ACC112 (cell line): ENCODE data around the gene INPP5A.
"Not testable (repeated sequence)": the region's sequence is repeated elsewhere in the genome, so short reads cannot be mapped to it uniquely, and the experiment has no call there.

Experiments used
- H2AFZ ChIP-seq: fragments of 200-600 bp; sonication (generic); one replicate; pipeline ENCODE4 v1.6.0; 2017; ENCODE audit warnings: antibody characterized with exemption, low read length; ENCODE audit not compliant: unreplicated experiment
- H3K27ac ChIP-seq: fragments of 200-600 bp; sonication (generic); 2 replicates; pipeline ENCODE4 v1.5.1; 2014; ENCODE audit warnings: low read depth, mild to moderate bottlenecking, antibody characterized with exemption, low read length, moderate library complexity
- H3K27me3 ChIP-seq: fragments of 200-600 bp; sonication (generic); 2 replicates; pipeline ENCODE4 v1.6.1; 2014; ENCODE audit warnings: mild to moderate bottlenecking, antibody characterized with exemption, low read length, moderate library complexity, mixed read lengths; ENCODE audit not compliant: insufficient read depth
- H3K36me3 ChIP-seq: fragments of 200-600 bp; sonication (generic); 2 replicates; pipeline ENCODE4 v1.6.1; 2016; ENCODE audit warnings: mild to moderate bottlenecking, antibody characterized with exemption, low read length, moderate library complexity, mixed read lengths; ENCODE audit not compliant: insufficient read depth
- H3K4me1 ChIP-seq: fragments of 200-600 bp; sonication (generic); one replicate; pipeline ENCODE4 v1.6.1; 2016; ENCODE audit warnings: low read length, mixed read lengths; ENCODE audit not compliant: insufficient read depth, unreplicated experiment, control insufficient read depth
- H3K4me3 ChIP-seq: fragments of 200-600 bp; sonication (generic); 2 replicates; pipeline ENCODE4 v1.5.1; 2014; ENCODE audit warnings: mild to moderate bottlenecking, low read depth, low read length
- H3K79me2 ChIP-seq: fragments of 200-600 bp; sonication (generic); one replicate; pipeline ENCODE4 v1.6.0; 2016; ENCODE audit warnings: low read length; ENCODE audit not compliant: control insufficient read depth, unreplicated experiment, insufficient read depth

The INPP5A gene

DNA sequence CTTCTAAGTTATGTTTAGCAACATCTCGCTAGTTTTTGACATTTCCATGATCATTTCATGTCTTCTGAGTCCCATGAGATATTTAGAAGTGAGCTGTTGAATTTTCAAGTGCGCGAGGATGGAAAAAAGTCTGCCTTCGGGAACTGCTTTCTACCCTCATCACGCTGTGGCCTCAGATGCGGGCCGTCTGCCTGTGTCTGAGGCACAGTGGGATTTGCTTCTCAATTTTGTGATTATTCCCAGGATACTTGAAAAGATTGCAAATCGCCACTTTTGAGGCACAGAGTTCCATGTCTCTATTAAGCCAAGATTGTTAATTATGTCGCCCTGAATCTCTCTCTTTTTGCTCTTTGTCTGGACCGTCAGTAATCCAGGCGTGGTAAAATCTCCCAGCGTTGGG lies 279.1 kb downstream of the INPP5A start:
- no peak overlapping the region for H3K4me3 ChIP-seq
- H3K36me3 ChIP-seq, result no peaks in the 10 kb centered on the region
- no peak overlapping the region for H2AFZ ChIP-seq
- no peaks in the 10 kb centered on the region for H3K4me1 ChIP-seq
- H3K79me2 ChIP-seq, result no peaks in the 10 kb centered on the region
- no peak overlapping the region for H3K27ac ChIP-seq
- peaks cover 48% of the 10 kb centered on the region for H3K27me3 ChIP-seq

DNA sequence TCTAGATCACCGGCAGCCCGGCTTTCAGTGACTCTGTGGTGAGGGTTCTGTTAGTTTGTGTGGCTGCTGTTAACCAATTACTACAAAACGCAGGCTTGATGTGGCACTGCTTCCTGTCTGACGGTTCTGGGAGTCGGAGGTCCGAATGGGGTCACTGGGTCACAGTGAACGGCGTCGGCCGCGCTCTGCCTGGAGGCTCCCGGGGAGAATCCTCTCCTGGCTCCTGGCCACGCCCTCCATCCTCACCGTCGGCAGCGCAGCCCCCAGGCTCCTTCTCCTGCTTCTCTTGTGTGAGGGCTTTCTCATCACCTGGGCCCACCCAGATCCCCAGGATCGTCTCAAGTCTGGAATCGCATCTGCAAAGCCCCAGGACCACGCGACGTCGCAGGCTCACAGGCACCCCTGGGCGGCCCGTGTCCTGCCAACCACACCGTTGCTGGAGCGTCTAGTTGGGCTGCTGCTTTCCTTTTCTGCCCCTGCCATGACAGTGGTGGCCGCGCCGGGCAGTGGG lies 280.2 kb downstream of the INPP5A start:
- H3K36me3 ChIP-seq, result no peaks in the 10 kb centered on the region
- H3K4me1 ChIP-seq, result no peaks in the 10 kb centered on the region
- no peak overlapping the region for H2AFZ ChIP-seq
- no peak overlapping the region for H3K27ac ChIP-seq
- peaks cover 48% of the 10 kb centered on the region for H3K27me3 ChIP-seq
- no peak overlapping the region for H3K4me3 ChIP-seq
- no peaks in the 10 kb centered on the region for H3K79me2 ChIP-seq

GRCh38 chr10:132820056-132820455 lies 282.5 kb downstream of the INPP5A start:
- H3K36me3 ChIP-seq, result no peaks in the 10 kb centered on the region
- no peak overlapping the region for H3K27ac ChIP-seq
- peaks cover 43% of the 10 kb centered on the region for H3K27me3 ChIP-seq
- H2AFZ ChIP-seq, result no peak overlapping the region
- H3K4me1 ChIP-seq, result no peaks in the 10 kb centered on the region
- no peak overlapping the region for H3K4me3 ChIP-seq
- no peaks in the 10 kb centered on the region for H3K79me2 ChIP-seq

- not testable (repeated sequence) for H3K4me1 ChIP-seq, H2AFZ ChIP-seq, H3K4me3 ChIP-seq, H3K79me2 ChIP-seq, H3K27ac ChIP-seq, H3K36me3 ChIP-seq
- H3K27me3 ChIP-seq, result peaks cover 24% of the 10 kb centered on the region
Observed at GRCh38 chr10:132825783-132826523, 288.4 kb downstream of the INPP5A start.

GRCh38 chr10:132826524-132827422 lies 289.2 kb downstream of the INPP5A start:
- Histone ChIP-seq H3K27ac (no peak overlapping the region), H3K36me3 (no peaks in the 10 kb centered on the region), H3K4me3 (no peak overlapping the region), H2AFZ (no peak overlapping the region), H3K79me2 (no peaks in the 10 kb centered on the region), H3K4me1 (no peaks in the 10 kb centered on the region), H3K27me3 (peaks cover 33% of the 10 kb centered on the region)

DNA sequence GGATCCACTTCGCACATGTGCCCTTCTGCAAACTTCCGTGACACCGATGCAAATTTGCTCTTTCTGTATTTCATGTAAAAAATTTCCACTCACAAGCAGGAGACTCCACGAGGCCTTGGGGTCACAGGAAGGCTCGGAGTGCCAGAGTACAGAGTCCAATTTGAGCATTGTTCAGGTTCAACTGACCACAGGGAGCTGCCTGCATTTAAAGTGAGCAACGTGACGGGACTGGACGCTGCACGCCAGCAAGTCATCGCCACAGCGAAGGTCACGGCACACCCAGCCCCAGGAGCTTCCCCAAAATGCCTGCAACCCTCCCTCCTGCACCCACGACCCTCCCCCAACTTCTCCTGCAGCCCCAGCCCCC lies 289.8 kb downstream of the INPP5A start:
- Histone ChIP-seq H3K27me3 (peaks cover 39% of the 10 kb centered on the region), H3K4me3 (no peak overlapping the region), H3K4me1 (no peaks in the 10 kb centered on the region), H3K79me2 (no peaks in the 10 kb centered on the region), H3K36me3 (no peaks in the 10 kb centered on the region), H3K27ac (no peak overlapping the region), H2AFZ (no peak overlapping the region)

- Histone ChIP-seq H3K4me1 (no peaks in the 10 kb centered on the region), H3K79me2 (no peaks in the 10 kb centered on the region), H3K27me3 (peaks cover 45% of the 10 kb centered on the region), H3K36me3 (no peaks in the 10 kb centered on the region), H2AFZ (no peak overlapping the region), H3K27ac (no peak overlapping the region), H3K4me3 (no peak overlapping the region)
Observed at GRCh38 chr10:132827861-132828539, 290.4 kb downstream of the INPP5A start.

DNA sequence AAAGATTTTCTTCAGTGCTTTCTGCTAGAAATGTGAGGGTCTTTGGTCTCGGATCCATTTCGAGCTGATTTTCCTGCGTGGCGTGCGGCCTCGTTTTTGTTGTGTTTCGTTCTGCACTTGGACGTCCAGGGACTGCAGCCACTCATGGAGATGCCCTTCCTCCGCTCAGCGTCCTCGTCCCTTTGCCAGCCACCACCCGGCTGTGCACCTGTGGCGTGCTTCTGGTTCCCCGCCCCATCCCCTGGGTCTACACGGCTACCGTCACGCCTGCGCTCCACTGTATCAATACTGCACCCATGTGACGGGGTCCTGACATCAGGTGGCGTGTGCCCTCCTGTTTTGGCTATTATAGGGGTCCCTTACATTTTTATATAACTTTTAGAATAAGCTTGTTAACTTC lies 291.1 kb downstream of the INPP5A start:
- H3K79me2 ChIP-seq, result no peaks in the 10 kb centered on the region
- peaks cover 52% of the 10 kb centered on the region for H3K27me3 ChIP-seq
- H3K36me3 ChIP-seq, result no peaks in the 10 kb centered on the region

GRCh38 chr10:132829403-132829802 lies 291.8 kb downstream of the INPP5A start:
- Histone ChIP-seq H3K4me3 (no peak overlapping the region), H3K36me3 (no peaks in the 10 kb centered on the region), H3K79me2 (no peaks in the 10 kb centered on the region), H3K4me1 (no peaks in the 10 kb centered on the region), H2AFZ (no peak overlapping the region), H3K27ac (no peak overlapping the region), H3K27me3 (peaks cover 58% of the 10 kb centered on the region)

More for the DNA sequence above, 291.1 kb downstream of the INPP5A start:
- no peak overlapping the region for H3K27ac ChIP-seq
- no peak overlapping the region for H3K4me3 ChIP-seq
- H3K4me1 ChIP-seq, result no peaks in the 10 kb centered on the region
- no peak overlapping the region for H2AFZ ChIP-seq

GRCh38 chr10:132832186-132832969 lies 294.8 kb downstream of the INPP5A start:
- H3K4me3 ChIP-seq, result no peak overlapping the region
- H3K27me3 ChIP-seq, result peaks cover 63% of the 10 kb centered on the region

More at GRCh38 chr10:132832186-132832969, 294.8 kb downstream of the INPP5A start:
- Histone ChIP-seq H3K4me1 (no peaks in the 10 kb centered on the region), H2AFZ (no peak overlapping the region), H3K79me2 (no peaks in the 10 kb centered on the region), H3K36me3 (no peaks in the 10 kb centered on the region), H3K27ac (no peak overlapping the region)
